ENCODE results near the gene ACER3. TPM values are rescaled to one million over a fixed set of nuclear protein-coding genes. Genes with fewer than 3 reads are reported as not detected.

The ACER3 gene
- total and polyA plus RNA-seq, 2 of the 4 experiments (the other 2 are of a cell fraction): 3.5 to 10.0 TPM

DNA sequence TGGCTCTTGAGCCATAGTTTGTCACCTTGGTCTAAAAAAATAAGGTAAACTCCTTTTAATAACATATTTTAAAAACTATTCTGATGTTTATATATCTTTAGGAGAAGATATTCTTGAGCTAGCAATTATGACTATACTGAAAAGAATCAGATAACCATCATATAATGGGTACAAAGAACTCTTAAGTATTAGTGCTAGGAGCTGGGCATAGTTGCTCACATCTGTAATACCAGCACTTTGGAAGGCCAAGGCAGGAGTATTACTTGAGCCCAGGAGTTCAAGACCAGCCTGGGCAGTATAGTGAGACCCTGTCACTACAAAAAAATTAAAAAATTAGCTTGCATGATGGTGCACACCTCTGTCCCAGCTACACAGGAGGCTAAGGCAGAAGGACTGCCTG, 119.5 kb downstream of the ACER3 start:
- no peak for TF ChIP-seq NFE2L2 (IDR thresholded peaks at IDR 0.05; ENCODE audit: low read depth, low read length)
- TF ChIP-seq BHLHE40 (IDR thresholded peaks at IDR 0.05; ENCODE audit: low read depth, low read length): no peak
- TF ChIP-seq POLR2A (IDR thresholded peaks at IDR 0.05; ENCODE audit: low read depth, low read length): no peak
- TF ChIP-seq RCOR1 (IDR thresholded peaks at IDR 0.05; ENCODE audit: insufficient replicate concordance, low read length): no peak
- TF ChIP-seq, protein P1, sequence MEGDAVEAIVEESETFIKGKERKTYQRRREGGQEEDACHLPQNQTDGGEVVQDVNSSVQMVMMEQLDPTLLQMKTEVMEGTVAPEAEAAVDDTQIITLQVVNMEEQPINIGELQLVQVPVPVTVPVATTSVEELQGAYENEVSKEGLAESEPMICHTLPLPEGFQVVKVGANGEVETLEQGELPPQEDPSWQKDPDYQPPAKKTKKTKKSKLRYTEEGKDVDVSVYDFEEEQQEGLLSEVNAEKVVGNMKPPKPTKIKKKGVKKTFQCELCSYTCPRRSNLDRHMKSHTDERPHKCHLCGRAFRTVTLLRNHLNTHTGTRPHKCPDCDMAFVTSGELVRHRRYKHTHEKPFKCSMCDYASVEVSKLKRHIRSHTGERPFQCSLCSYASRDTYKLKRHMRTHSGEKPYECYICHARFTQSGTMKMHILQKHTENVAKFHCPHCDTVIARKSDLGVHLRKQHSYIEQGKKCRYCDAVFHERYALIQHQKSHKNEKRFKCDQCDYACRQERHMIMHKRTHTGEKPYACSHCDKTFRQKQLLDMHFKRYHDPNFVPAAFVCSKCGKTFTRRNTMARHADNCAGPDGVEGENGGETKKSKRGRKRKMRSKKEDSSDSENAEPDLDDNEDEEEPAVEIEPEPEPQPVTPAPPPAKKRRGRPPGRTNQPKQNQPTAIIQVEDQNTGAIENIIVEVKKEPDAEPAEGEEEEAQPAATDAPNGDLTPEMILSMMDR (conservative IDR thresholded peaks at IDR 0.05; ENCODE audit: low read depth, low read length): no peak
- TF ChIP-seq FOS (IDR thresholded peaks at IDR 0.05; ENCODE audit: low read depth, low read length): no peak
- TF ChIP-seq, protein P2, sequence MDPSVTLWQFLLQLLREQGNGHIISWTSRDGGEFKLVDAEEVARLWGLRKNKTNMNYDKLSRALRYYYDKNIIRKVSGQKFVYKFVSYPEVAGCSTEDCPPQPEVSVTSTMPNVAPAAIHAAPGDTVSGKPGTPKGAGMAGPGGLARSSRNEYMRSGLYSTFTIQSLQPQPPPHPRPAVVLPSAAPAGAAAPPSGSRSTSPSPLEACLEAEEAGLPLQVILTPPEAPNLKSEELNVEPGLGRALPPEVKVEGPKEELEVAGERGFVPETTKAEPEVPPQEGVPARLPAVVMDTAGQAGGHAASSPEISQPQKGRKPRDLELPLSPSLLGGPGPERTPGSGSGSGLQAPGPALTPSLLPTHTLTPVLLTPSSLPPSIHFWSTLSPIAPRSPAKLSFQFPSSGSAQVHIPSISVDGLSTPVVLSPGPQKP (IDR thresholded peaks at IDR 0.05; ENCODE audit: borderline replicate concordance, low read depth, low read length): no peak
- no peak for TF ChIP-seq RFX5 (IDR thresholded peaks at IDR 0.05; ENCODE audit: low read depth, low read length)
- no peak for TF ChIP-seq MAFK (IDR thresholded peaks at IDR 0.05; ENCODE audit: low read depth, low read length)
- no peak for TF ChIP-seq RAD21 (IDR thresholded peaks at IDR 0.05; ENCODE audit: low read length)
- TF ChIP-seq, protein P3, sequence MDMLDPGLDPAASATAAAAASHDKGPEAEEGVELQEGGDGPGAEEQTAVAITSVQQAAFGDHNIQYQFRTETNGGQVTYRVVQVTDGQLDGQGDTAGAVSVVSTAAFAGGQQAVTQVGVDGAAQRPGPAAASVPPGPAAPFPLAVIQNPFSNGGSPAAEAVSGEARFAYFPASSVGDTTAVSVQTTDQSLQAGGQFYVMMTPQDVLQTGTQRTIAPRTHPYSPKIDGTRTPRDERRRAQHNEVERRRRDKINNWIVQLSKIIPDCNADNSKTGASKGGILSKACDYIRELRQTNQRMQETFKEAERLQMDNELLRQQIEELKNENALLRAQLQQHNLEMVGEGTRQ (IDR thresholded peaks at IDR 0.05; ENCODE audit: low read depth, low read length): no peak
- no peak for TF ChIP-seq SMC3 (IDR thresholded peaks at IDR 0.05; ENCODE audit: low read depth, low read length)
- no peak for TF ChIP-seq MAZ (IDR thresholded peaks at IDR 0.05; ENCODE audit: borderline replicate concordance, low read depth, low read length)
- TF ChIP-seq MXI1 (IDR thresholded peaks at IDR 0.05; ENCODE audit: borderline replicate concordance, low read depth, low read length): no peak
- TF ChIP-seq CEBPB (IDR thresholded peaks at IDR 0.05; ENCODE audit: low read depth, low read length): no peak
- no peak for TF ChIP-seq CHD1 (IDR thresholded peaks at IDR 0.05; ENCODE audit: low read depth, low read length)
- no peak overlapping the region for H4K8ac ChIP-seq (ENCODE audit: low read depth in 2 of 2, low read length in 2 of 2)
- H3K14ac ChIP-seq (replicated peaks; ENCODE audit: low read depth, low read length): no peak overlapping the region
- no TSS peak for BruUV-seq (replicated peaks)
- POLR2A ChIA-PET (ENCODE audit: unreplicated experiment): no interaction called here
- no peak overlapping the region for H3K23ac ChIP-seq (ENCODE audit: low read depth, low read length)
- H2AK9ac ChIP-seq (replicated peaks; ENCODE audit: low read depth, low read length, poor library complexity): no peak overlapping the region
- no peak overlapping the region for H4K5ac ChIP-seq (ENCODE audit: low read depth, low read length)
- no peaks in the 10 kb centered on the region for H3K36me3 ChIP-seq (ENCODE audit: control insufficient read depth, insufficient read depth, low read length)
- H3K4me1 ChIP-seq (ENCODE audit: control insufficient read depth, insufficient read depth, low read length): no peaks in the 10 kb centered on the region
- no peaks in the 10 kb centered on the region for H3K79me1 ChIP-seq (ENCODE audit: low read depth in 1 of 2, low read length in 2 of 2)
- H2BK15ac ChIP-seq (ENCODE audit: low read depth, low read length): no peak overlapping the region
- no peak overlapping the region for H3K27ac ChIP-seq (ENCODE audit: insufficient read depth, low read length)
- no peak overlapping the region for H3K56ac ChIP-seq (ENCODE audit: extremely low read depth, insufficient read depth, low read length)
- CTCF ChIA-PET: no interaction called here
- no peaks in the 10 kb centered on the region for H3K27me3 ChIP-seq (ENCODE audit: control insufficient read depth, insufficient read depth, low read length)
- H2AK5ac ChIP-seq (ENCODE audit: low read depth, low read length): no peak overlapping the region
- in situ Hi-C loops (cut with MboI; ENCODE audit: low sequenced_read_pairs): no loop called here
- H4K91ac ChIP-seq (ENCODE audit: insufficient read depth, low read depth, low read length): no peak overlapping the region
- H2AFZ ChIP-seq (replicated peaks; ENCODE audit: low read length, poor library complexity): no peak overlapping the region
- H3K18ac ChIP-seq (ENCODE audit: low read depth, low read length): no peak overlapping the region
- H3K9ac ChIP-seq (ENCODE audit: low read depth, low read length): no peak overlapping the region
- H2BK120ac ChIP-seq (ENCODE audit: low read depth, low read length): no peak overlapping the region
- intact Hi-C loops (cut with micrococcal nuclease): no loop called here
- H2BK5ac ChIP-seq (ENCODE audit: low read depth, low read length, poor library complexity, severe bottlenecking): no peak overlapping the region
- H3K4ac ChIP-seq (ENCODE audit: low read depth, low read length): no peak overlapping the region
- no peak overlapping the region for H2BK20ac ChIP-seq (ENCODE audit: low read depth, low read length)
- H3K4me3 ChIP-seq (ENCODE audit: insufficient read depth, low read depth, low read length): no peak overlapping the region
- H3K9me1 ChIP-seq (ENCODE audit: insufficient read depth, low read length): no peaks in the 10 kb centered on the region
- DNase-seq (no peak), ATAC-seq (ENCODE audit: low read depth) (no peak)
- H4K20me1 ChIP-seq (ENCODE audit: insufficient read depth, low read length): no peaks in the 10 kb centered on the region
- H3K4me2 ChIP-seq (ENCODE audit: low read depth, low read length): no peak overlapping the region
- H3K9me3 ChIP-seq (ENCODE audit: control insufficient read depth, insufficient read depth, low read length): peaks cover 1% of the 10 kb centered on the region; the same call in 1 of the 2 replicates
- dilution Hi-C loops (cut with HindIII; ENCODE audit: low sequenced_read_pairs, unreplicated experiment): no loop called here
